HG03354 (cell line): ENCODE data around the gene C9orf152.

Source experiments
- ATAC-seq: cut with Tn5 transposase; IDR thresholded peaks from one replicate; pipeline ENCODE4 v1.9.1; 2021; ENCODE audit warnings: mild to moderate bottlenecking; ENCODE audit not compliant: unreplicated experiment, poor library complexity, severe bottlenecking

Gene C9orf152

GRCh38 chr9:110185806-110186205 is 22.2 kb downstream of the C9orf152 start:
- ATAC-seq = no peak

GRCh38 chr9:110183208-110184145 is 24.5 kb downstream of the C9orf152 start:
- ATAC-seq = peak; percentile 87

- no peak for ATAC-seq
These were observed 27.2 kb downstream of the C9orf152 start for GRCh38 chr9:110180511-110181434.

- ATAC-seq = no peak
These were observed 28.2 kb downstream of the C9orf152 start for GRCh38 chr9:110179734-110180133.

- ATAC-seq = no peak
These were observed 29.7 kb downstream of the C9orf152 start for GRCh38 chr9:110178281-110178680.

GRCh38 chr9:110175275-110175968 is 32.5 kb downstream of the C9orf152 start:
- no peak for ATAC-seq

GRCh38 chr9:110173322-110173642 is 34.7 kb downstream of the C9orf152 start:
- ATAC-seq = no peak

GRCh38 chr9:110170357-110171257 is 37.4 kb downstream of the C9orf152 start:
- ATAC-seq = no peak

GRCh38 chr9:110168486-110168885 is 39.5 kb downstream of the C9orf152 start:
- no peak for ATAC-seq

GRCh38 chr9:110161940-110162339 is 46.0 kb downstream of the C9orf152 start:
- ATAC-seq = peak; percentile 42

- ATAC-seq = no peak
These were observed 47.3 kb downstream of the C9orf152 start for GRCh38 chr9:110160685-110161084.

- ATAC-seq = no peak
These were observed 47.8 kb downstream of the C9orf152 start for GRCh38 chr9:110160123-110160522.

- no peak for ATAC-seq
These were observed 49.9 kb downstream of the C9orf152 start for GRCh38 chr9:110157823-110158664.

GRCh38 chr9:110156902-110157301 is 51.1 kb downstream of the C9orf152 start:
- ATAC-seq = peak; percentile 69

GRCh38 chr9:110156416-110156815 is 51.5 kb downstream of the C9orf152 start:
- ATAC-seq = no peak

GRCh38 chr9:110155751-110156150 is 52.2 kb downstream of the C9orf152 start:
- ATAC-seq = no peak

- no peak for ATAC-seq
These were observed 54.5 kb downstream of the C9orf152 start for GRCh38 chr9:110153431-110153830.

GRCh38 chr9:110152704-110153374 is 55.1 kb downstream of the C9orf152 start:
- ATAC-seq = no peak
